ENCODE results near the gene CDH22. TPM values are rescaled to one million over a fixed set of nuclear protein-coding genes. Genes with fewer than 3 reads are reported as not detected.

Gene CDH22
- total and polyA plus RNA-seq, 2 experiments from 2014 or later = 0.08 to 0.10 TPM

DNA sequence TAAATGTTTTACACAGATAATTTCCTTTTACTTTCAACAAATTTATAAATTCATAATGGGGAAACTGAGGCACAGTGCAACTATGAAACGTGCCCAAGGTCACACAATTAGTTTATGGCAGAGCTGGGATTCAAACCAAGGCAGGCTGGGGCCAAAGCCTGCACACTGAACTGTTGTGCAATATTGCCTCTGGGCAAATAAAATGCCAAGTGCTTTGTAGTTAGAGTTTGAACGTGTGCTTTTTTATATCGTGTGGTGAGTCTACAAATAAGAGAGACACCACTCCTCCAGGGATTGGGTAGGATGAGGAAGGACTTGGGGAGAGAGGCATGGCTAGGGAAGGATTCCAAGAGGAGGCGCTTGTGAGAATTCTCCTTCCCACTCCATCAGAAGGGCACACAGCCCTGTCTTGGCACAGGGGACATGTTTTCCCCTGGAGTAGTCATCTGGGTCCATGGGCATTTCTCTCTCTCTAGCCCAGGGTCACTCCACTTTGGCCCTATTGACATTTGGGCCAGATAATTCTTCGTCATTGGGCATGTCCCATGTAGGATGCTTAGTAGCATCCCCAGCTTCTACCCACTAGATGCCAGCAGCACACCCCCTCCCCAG is 2.8 kb upstream of the CDH22 start:
- H4K20me1 ChIP-seq (replicated peaks; ENCODE audit: insufficient read depth) = peaks cover 9% of the 10 kb centered on the region; the same call in 1 of the 2 replicates
- H3K4me2 ChIP-seq = no peak overlapping the region
- H2AFZ ChIP-seq = no peak overlapping the region
- no peaks in the 10 kb centered on the region; the same call in 2 of the 3 replicates for H3K36me3 Mint-ChIP-seq (ENCODE audit: low read depth)
- peaks cover 72% of the 10 kb centered on the region for H3K27me3 Mint-ChIP-seq (ENCODE audit: insufficient read depth, low read depth, poor library complexity)
- H3K9me2 ChIP-seq (ENCODE audit: insufficient read depth) = no peaks in the 10 kb centered on the region
- no peaks in the 10 kb centered on the region for H3K36me3 ChIP-seq (ENCODE audit: insufficient read depth)
- no peak overlapping the region for H3K27ac Mint-ChIP-seq
- DNase-seq (ENCODE audit: low spot score) = no peak
- peaks cover 11% of the 10 kb centered on the region; the same call in 1 of the 2 replicates for H3K4me1 ChIP-seq (ENCODE audit: insufficient read depth)
- H3K9me3 Mint-ChIP-seq = no peaks in the 10 kb centered on the region
- no peak for ATAC-seq
- H3F3A ChIP-seq (replicated peaks; ENCODE audit: low read depth) = 0 out of 2 replicates have a peak, but pooled peaks cover 6% of the 10 kb centered on the region
- peaks cover 10% of the 10 kb centered on the region for H3K4me1 Mint-ChIP-seq
- peak overlapping the region; percentile 64; the same call in 2 of the 3 replicates for H3K4me3 Mint-ChIP-seq
- no peaks in the 10 kb centered on the region for H3K79me2 ChIP-seq (replicated peaks; ENCODE audit: insufficient read depth)
- H3K4me3 ChIP-seq = no peak overlapping the region
- H3K27me3 ChIP-seq (ENCODE audit: insufficient read depth) = peaks cover 90% of the 10 kb centered on the region
- H3K27ac ChIP-seq (ENCODE audit: low read depth) = no peak overlapping the region
- TF ChIP-seq, protein P1, sequence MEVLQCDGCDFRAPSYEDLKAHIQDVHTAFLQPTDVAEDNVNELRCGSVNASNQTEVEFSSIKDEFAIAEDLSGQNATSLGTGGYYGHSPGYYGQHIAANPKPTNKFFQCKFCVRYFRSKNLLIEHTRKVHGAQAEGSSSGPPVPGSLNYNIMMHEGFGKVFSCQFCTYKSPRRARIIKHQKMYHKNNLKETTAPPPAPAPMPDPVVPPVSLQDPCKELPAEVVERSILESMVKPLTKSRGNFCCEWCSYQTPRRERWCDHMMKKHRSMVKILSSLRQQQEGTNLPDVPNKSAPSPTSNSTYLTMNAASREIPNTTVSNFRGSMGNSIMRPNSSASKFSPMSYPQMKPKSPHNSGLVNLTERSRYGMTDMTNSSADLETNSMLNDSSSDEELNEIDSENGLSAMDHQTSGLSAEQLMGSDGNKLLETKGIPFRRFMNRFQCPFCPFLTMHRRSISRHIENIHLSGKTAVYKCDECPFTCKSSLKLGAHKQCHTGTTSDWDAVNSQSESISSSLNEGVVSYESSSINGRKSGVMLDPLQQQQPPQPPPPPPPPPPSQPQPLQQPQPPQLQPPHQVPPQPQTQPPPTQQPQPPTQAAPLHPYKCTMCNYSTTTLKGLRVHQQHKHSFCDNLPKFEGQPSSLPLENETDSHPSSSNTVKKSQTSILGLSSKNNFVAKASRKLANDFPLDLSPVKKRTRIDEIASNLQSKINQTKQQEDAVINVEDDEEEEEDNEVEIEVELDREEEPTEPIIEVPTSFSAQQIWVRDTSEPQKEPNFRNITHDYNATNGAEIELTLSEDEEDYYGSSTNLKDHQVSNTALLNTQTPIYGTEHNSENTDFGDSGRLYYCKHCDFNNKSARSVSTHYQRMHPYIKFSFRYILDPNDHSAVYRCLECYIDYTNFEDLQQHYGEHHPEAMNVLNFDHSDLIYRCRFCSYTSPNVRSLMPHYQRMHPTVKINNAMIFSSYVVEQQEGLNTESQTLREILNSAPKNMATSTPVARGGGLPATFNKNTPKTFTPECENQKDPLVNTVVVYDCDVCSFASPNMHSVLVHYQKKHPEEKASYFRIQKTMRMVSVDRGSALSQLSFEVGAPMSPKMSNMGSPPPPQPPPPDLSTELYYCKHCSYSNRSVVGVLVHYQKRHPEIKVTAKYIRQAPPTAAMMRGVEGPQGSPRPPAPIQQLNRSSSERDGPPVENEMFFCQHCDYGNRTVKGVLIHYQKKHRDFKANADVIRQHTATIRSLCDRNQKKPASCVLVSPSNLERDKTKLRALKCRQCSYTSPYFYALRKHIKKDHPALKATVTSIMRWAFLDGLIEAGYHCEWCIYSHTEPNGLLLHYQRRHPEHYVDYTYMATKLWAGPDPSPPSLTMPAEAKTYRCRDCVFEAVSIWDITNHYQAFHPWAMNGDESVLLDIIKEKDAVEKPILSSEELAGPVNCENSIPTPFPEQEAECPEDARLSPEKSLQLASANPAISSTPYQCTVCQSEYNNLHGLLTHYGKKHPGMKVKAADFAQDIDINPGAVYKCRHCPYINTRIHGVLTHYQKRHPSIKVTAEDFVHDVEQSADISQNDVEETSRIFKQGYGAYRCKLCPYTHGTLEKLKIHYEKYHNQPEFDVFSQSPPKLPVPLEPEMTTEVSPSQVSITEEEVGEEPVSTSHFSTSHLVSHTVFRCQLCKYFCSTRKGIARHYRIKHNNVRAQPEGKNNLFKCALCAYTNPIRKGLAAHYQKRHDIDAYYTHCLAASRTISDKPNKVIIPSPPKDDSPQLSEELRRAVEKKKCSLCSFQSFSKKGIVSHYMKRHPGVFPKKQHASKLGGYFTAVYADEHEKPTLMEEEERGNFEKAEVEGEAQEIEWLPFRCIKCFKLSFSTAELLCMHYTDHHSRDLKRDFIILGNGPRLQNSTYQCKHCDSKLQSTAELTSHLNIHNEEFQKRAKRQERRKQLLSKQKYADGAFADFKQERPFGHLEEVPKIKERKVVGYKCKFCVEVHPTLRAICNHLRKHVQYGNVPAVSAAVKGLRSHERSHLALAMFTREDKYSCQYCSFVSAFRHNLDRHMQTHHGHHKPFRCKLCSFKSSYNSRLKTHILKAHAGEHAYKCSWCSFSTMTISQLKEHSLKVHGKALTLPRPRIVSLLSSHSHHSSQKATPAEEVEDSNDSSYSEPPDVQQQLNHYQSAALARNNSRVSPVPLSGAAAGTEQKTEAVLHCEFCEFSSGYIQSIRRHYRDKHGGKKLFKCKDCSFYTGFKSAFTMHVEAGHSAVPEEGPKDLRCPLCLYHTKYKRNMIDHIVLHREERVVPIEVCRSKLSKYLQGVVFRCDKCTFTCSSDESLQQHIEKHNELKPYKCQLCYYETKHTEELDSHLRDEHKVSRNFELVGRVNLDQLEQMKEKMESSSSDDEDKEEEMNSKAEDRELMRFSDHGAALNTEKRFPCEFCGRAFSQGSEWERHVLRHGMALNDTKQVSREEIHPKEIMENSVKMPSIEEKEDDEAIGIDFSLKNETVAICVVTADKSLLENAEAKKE (CRISPR knock-in tag; IDR thresholded peaks at IDR 0.05) = no peak
- no peak for TF ChIP-seq EZH2phosphoT487 (IDR thresholded peaks at IDR 0.05; ENCODE audit: unreplicated experiment)
- TF ChIP-seq ZNF114 (CRISPR knock-in tag; IDR thresholded peaks at IDR 0.05) = no peak
- no peak for TF ChIP-seq EZH2 (IDR thresholded peaks at IDR 0.05; ENCODE audit: low read depth, unreplicated experiment)
- no peak for TF ChIP-seq JUNB (IDR thresholded peaks at IDR 0.05; ENCODE audit: unreplicated experiment)
- TF ChIP-seq STAT1 (IDR thresholded peaks at IDR 0.05; ENCODE audit: unreplicated experiment) = no peak
- TF ChIP-seq CREB1 (CRISPR knock-in tag; IDR thresholded peaks at IDR 0.05; ENCODE audit: low read depth) = no peak
- TF ChIP-seq POLR2AphosphoS5 (IDR thresholded peaks at IDR 0.05; ENCODE audit: low read depth) = no peak
- no peak for TF ChIP-seq NANOG (IDR thresholded peaks at IDR 0.05; ENCODE audit: borderline replicate concordance)
- TF ChIP-seq ZNF331 (CRISPR knock-in tag; IDR thresholded peaks at IDR 0.05; ENCODE audit: low read depth) = no peak
- TF ChIP-seq, protein P2, sequence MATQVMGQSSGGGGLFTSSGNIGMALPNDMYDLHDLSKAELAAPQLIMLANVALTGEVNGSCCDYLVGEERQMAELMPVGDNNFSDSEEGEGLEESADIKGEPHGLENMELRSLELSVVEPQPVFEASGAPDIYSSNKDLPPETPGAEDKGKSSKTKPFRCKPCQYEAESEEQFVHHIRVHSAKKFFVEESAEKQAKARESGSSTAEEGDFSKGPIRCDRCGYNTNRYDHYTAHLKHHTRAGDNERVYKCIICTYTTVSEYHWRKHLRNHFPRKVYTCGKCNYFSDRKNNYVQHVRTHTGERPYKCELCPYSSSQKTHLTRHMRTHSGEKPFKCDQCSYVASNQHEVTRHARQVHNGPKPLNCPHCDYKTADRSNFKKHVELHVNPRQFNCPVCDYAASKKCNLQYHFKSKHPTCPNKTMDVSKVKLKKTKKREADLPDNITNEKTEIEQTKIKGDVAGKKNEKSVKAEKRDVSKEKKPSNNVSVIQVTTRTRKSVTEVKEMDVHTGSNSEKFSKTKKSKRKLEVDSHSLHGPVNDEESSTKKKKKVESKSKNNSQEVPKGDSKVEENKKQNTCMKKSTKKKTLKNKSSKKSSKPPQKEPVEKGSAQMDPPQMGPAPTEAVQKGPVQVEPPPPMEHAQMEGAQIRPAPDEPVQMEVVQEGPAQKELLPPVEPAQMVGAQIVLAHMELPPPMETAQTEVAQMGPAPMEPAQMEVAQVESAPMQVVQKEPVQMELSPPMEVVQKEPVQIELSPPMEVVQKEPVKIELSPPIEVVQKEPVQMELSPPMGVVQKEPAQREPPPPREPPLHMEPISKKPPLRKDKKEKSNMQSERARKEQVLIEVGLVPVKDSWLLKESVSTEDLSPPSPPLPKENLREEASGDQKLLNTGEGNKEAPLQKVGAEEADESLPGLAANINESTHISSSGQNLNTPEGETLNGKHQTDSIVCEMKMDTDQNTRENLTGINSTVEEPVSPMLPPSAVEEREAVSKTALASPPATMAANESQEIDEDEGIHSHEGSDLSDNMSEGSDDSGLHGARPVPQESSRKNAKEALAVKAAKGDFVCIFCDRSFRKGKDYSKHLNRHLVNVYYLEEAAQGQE (IDR thresholded peaks at IDR 0.05; ENCODE audit: unreplicated experiment) = no peak
- TF ChIP-seq, protein P3, sequence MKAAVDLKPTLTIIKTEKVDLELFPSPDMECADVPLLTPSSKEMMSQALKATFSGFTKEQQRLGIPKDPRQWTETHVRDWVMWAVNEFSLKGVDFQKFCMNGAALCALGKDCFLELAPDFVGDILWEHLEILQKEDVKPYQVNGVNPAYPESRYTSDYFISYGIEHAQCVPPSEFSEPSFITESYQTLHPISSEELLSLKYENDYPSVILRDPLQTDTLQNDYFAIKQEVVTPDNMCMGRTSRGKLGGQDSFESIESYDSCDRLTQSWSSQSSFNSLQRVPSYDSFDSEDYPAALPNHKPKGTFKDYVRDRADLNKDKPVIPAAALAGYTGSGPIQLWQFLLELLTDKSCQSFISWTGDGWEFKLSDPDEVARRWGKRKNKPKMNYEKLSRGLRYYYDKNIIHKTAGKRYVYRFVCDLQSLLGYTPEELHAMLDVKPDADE (IDR thresholded peaks at IDR 0.05) = no peak
- TF ChIP-seq, protein P4, sequence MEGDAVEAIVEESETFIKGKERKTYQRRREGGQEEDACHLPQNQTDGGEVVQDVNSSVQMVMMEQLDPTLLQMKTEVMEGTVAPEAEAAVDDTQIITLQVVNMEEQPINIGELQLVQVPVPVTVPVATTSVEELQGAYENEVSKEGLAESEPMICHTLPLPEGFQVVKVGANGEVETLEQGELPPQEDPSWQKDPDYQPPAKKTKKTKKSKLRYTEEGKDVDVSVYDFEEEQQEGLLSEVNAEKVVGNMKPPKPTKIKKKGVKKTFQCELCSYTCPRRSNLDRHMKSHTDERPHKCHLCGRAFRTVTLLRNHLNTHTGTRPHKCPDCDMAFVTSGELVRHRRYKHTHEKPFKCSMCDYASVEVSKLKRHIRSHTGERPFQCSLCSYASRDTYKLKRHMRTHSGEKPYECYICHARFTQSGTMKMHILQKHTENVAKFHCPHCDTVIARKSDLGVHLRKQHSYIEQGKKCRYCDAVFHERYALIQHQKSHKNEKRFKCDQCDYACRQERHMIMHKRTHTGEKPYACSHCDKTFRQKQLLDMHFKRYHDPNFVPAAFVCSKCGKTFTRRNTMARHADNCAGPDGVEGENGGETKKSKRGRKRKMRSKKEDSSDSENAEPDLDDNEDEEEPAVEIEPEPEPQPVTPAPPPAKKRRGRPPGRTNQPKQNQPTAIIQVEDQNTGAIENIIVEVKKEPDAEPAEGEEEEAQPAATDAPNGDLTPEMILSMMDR (conservative IDR thresholded peaks at IDR 0.05; ENCODE audit: low read depth in 2 of 2) = no peak

Data from GM23338 (cell line).